GM12878 (cell line): ENCODE measurements around the gene GMCL1. TPM values are rescaled to one million over a fixed set of nuclear protein-coding genes. Genes with fewer than 3 reads are reported as not detected.

Experiments
- ATAC-seq: fragments of 200-7000 bp; cut with Tn5 transposase; 3 replicates; pipeline ENCODE4 v1.9.1; 2020; ENCODE audit warnings: mild to moderate bottlenecking, moderate library complexity
- BruUV-seq: library from RNA; stranded (reverse); fragments of 400-500 nt; replicated peaks from 2 replicates; lab custom pipeline; 2021; lab: Mats Ljungman, UMichigan
- CTCF ChIA-PET: fragments of 300-600 bp; sonication (Branson Sonifier 250); formaldehyde crosslinking; extraction: SDS; loops from one replicate; lab custom pipeline; 2021; ENCODE audit warnings: inconsistent platforms; lab: Yijun Ruan, JAX
- POLR2A ChIA-PET: fragments of 350-600 bp; formaldehyde crosslinking; extraction: SDS; loops from one replicate; lab custom pipeline; 2021; ENCODE audit warnings: inconsistent platforms; lab: Charles Lee
- RAD21 ChIA-PET: fragments of 300-600 bp; sonication (Branson Sonifier 250); formaldehyde crosslinking; loops from one replicate; lab custom pipeline; 2023; ENCODE audit warnings: antibody characterized with exemption; ENCODE audit not compliant: unreplicated experiment; lab: Charles Lee
- SMC1A ChIA-PET: fragments of 300-600 bp; sonication (Branson Sonifier 250); formaldehyde crosslinking; loops from one replicate; lab custom pipeline; 2023; ENCODE audit not compliant: unreplicated experiment, uncharacterized antibody; lab: Charles Lee
- DNase-seq: peaks from one replicate; pipeline ENCODE4 v3.0.0-alpha.2; 2011; ENCODE audit warnings: low read depth, low spot score
- FAIRE-seq: peaks from 3 replicates; lab custom pipeline; 2011; peaks lifted over from hg19 to GRCh38; lab: Jason Lieb, UNC
- H2AFZ ChIP-seq: 2 replicates; pipeline ENCODE4 v1.6.0; 2011; ENCODE audit warnings: low read depth, low read length, control low read depth; ENCODE audit not compliant: control insufficient read depth
- H3K27ac ChIP-seq: 2 replicates; pipeline ENCODE4 v1.5.1; 2011; ENCODE audit warnings: control low read depth; ENCODE audit not compliant: control insufficient read depth, insufficient read depth
- H3K27me3 ChIP-seq, 2 experiments: replicated peaks in 1 of 2; 2 replicates each; pipeline versions ENCODE4 v1.6.0 to v1.6.1; 2011; ENCODE audit warnings: low read length in 1 of 2; ENCODE audit not compliant: control insufficient read depth in 2 of 2, insufficient read depth in 2 of 2
- H3K36me3 ChIP-seq, 2 experiments: 2 replicates each; pipeline ENCODE4 v1.5.1; 2011; ENCODE audit warnings: low read length in 1 of 2; ENCODE audit not compliant: control insufficient read depth in 2 of 2, insufficient read depth in 2 of 2
- H3K4me1 ChIP-seq: 2 replicates; pipeline ENCODE4 v1.6.1; 2011; ENCODE audit warnings: mild to moderate bottlenecking, low read length, moderate library complexity, mixed read lengths; ENCODE audit not compliant: control insufficient read depth, insufficient read depth
- H3K4me2 ChIP-seq: 2 replicates; pipeline ENCODE4 v1.6.0; 2011; ENCODE audit warnings: control low read depth; ENCODE audit not compliant: control insufficient read depth, insufficient read depth
- H3K4me3 ChIP-seq: fragments of 200-600 bp; sonication (generic); 2 replicates; pipeline ENCODE4 v1.5.1; 2016
- H3K79me2 ChIP-seq: 2 replicates; pipeline ENCODE4 v1.6.0; 2011; ENCODE audit warnings: low read length; ENCODE audit not compliant: control insufficient read depth, insufficient read depth
- H3K9ac ChIP-seq: 2 replicates; pipeline ENCODE4 v1.8.0; 2011; ENCODE audit warnings: low read length, control low read depth, mixed read lengths; ENCODE audit not compliant: control insufficient read depth, insufficient read depth
- H3K9me3 ChIP-seq: replicated peaks from 3 replicates; pipeline ENCODE4 v1.5.1; 2011; ENCODE audit warnings: mild to moderate bottlenecking, low read length; ENCODE audit not compliant: control insufficient read depth, insufficient read depth
- H4K20me1 ChIP-seq: 2 replicates; pipeline ENCODE4 v1.6.0; 2011; ENCODE audit not compliant: control insufficient read depth, insufficient read depth
- BACH1 ChIP-seq: fragments of 450-650 bp; IDR thresholded peaks from 2 replicates; pipeline ENCODE4 v1.6.1; 2017; ENCODE audit warnings: mild to moderate bottlenecking, borderline replicate concordance
- CBX5 ChIP-seq: sonication (generic); IDR thresholded peaks from 2 replicates; pipeline ENCODE4 v1.6.1; 2016; ENCODE audit warnings: low read depth, moderate library complexity, mild to moderate bottlenecking, inconsistent platforms
- CREB1 ChIP-seq: IDR thresholded peaks from 2 replicates; pipeline ENCODE4 v1.6.1; 2012; ENCODE audit warnings: low read depth, mild to moderate bottlenecking, inconsistent platforms
- EP300 ChIP-seq, 2 experiments: fragments of 150-350 bp in 1 of 2; IDR thresholded peaks; 2 replicates each; pipeline ENCODE4 v1.6.1; 2011 to 2012; ENCODE audit warnings: low read depth in 2 of 2, low read length in 2 of 2, borderline replicate concordance in 1 of 2, improper control_type of control experiment in 1 of 2, inconsistent platforms in 1 of 2; ENCODE audit not compliant: control insufficient read depth in 1 of 2
- KAT2A ChIP-seq: conservative IDR thresholded peaks from 2 replicates; pipeline ENCODE4 v1.6.1; 2011; ENCODE audit warnings: low read depth, low read length; ENCODE audit not compliant: control insufficient read depth
- KLF5 ChIP-seq: fragments of 450-650 bp; IDR thresholded peaks from 2 replicates; pipeline ENCODE4 v1.6.1; 2014; ENCODE audit warnings: mild to moderate bottlenecking; ENCODE audit not compliant: partially characterized antibody
- MTA2 ChIP-seq: fragments of 450-650 bp; IDR thresholded peaks from 2 replicates; pipeline ENCODE4 v1.6.1; 2016; ENCODE audit warnings: low read depth, mild to moderate bottlenecking, moderate library complexity
- NR2C2 ChIP-seq: IDR thresholded peaks from 2 replicates; pipeline ENCODE4 v1.6.1; 2011; ENCODE audit warnings: borderline replicate concordance, low read depth; ENCODE audit not compliant: control insufficient read depth, insufficient read length
- PKNOX1 ChIP-seq: fragments of 450-650 bp; IDR thresholded peaks from 2 replicates; pipeline ENCODE4 v1.6.1; 2016; ENCODE audit warnings: mild to moderate bottlenecking
- POU2F2 ChIP-seq: IDR thresholded peaks from 3 replicates; pipeline ENCODE4 v1.6.1; 2011; ENCODE audit warnings: low read depth, mild to moderate bottlenecking, low read length, borderline replicate concordance
- SMAD5 ChIP-seq: IDR thresholded peaks from 2 replicates; pipeline ENCODE4 v1.6.1; 2016; ENCODE audit warnings: antibody characterized with exemption, low read depth
- SMC3 ChIP-seq: IDR thresholded peaks from 2 replicates; pipeline ENCODE4 v1.6.1; 2011; ENCODE audit warnings: low read length, improper control_type of control experiment, borderline replicate concordance
- SPI1 ChIP-seq: IDR thresholded peaks from 2 replicates; pipeline ENCODE4 v1.6.1; 2011; ENCODE audit warnings: low read depth, mild to moderate bottlenecking, low read length, moderate library complexity, borderline replicate concordance; ENCODE audit not compliant: insufficient read depth
- STAT3 ChIP-seq: IDR thresholded peaks from 2 replicates; pipeline ENCODE4 v1.6.1; 2011; ENCODE audit warnings: low read depth, low read length, improper control_type of control experiment
- WGBS: methylation state at CpG from one replicate; pipeline ENCODE4 v1.1.6; 2016; ENCODE audit warnings: low lambda C conversion rate; ENCODE audit not compliant: insufficient replicate concordance, insufficient coverage; ENCODE audit errors: missing lambda C conversion rate; 5-methylcytosine and 5-hydroxymethylcytosine counted together
- in situ Hi-C: fragments of 300-500 bp; cut with MboI; formaldehyde crosslinking; loops from 9 replicates; pipeline ENCODE4 v1.14.3; 2018; ENCODE audit warnings: mixed read lengths
- intact Hi-C: fragments of 100-400 bp; cut with micrococcal nuclease; formaldehyde crosslinking; loops from one replicate; pipeline ENCODE4 v1.14.2; 2022; ENCODE audit not compliant: unreplicated experiment
- polyA plus RNA-seq, 11 experiments: library from polyadenylated mRNA; depleted of rRNA in 4 of 11; unstranded in 6 of 11; stranded (reverse) in 5 of 11; fragments of >200 nt; fragmentation: Nextera tagmentation in 4 of 11; fragmentation: Illumina TruSeq in 1 of 11; extraction: Ambion mirVana in 4 of 11; extraction: Trizol in 1 of 11; gene quantifications; 1 replicate in 1 of 11; 2 replicates in 10 of 11; pipeline versions ENCODE4 v1.2.1 to v1.2.3, GENCODE V29; 2011 to 2016; ENCODE audit warnings: inconsistent platforms in 2 of 11, missing spikeins in 2 of 11, low read depth in 1 of 11
- total RNA-seq, 4 experiments: library from RNA; depleted of rRNA in 3 of 4; stranded (reverse); fragments of >200 nt in 3 of 4; fragmentation: Illumina TruSeq in 1 of 4; extraction: Trizol in 1 of 4; gene quantifications; 2 replicates each; pipeline versions ENCODE4 v1.2.1 to v1.2.3, GENCODE V29; 2013 to 2021
- TF ChIP-seq, protein P1 (sequence below): fragments of 450-650 bp; formaldehyde crosslinking; IDR thresholded peaks from 2 replicates; pipeline ENCODE4 v1.4.0; 2020; ENCODE audit warnings: mild to moderate bottlenecking, moderate library complexity
- TF ChIP-seq, protein P2 (sequence below): IDR thresholded peaks from 2 replicates; pipeline ENCODE4 v1.6.1; 2012; ENCODE audit warnings: low read length, inconsistent platforms

Gene GMCL1
- total and polyA plus RNA-seq, 10 of the 15 experiments (the other 5 are each of a cell fraction or from before 2014, with no cell fraction given) = 3.7 to 21.4 (median 12.3) TPM

DNA sequence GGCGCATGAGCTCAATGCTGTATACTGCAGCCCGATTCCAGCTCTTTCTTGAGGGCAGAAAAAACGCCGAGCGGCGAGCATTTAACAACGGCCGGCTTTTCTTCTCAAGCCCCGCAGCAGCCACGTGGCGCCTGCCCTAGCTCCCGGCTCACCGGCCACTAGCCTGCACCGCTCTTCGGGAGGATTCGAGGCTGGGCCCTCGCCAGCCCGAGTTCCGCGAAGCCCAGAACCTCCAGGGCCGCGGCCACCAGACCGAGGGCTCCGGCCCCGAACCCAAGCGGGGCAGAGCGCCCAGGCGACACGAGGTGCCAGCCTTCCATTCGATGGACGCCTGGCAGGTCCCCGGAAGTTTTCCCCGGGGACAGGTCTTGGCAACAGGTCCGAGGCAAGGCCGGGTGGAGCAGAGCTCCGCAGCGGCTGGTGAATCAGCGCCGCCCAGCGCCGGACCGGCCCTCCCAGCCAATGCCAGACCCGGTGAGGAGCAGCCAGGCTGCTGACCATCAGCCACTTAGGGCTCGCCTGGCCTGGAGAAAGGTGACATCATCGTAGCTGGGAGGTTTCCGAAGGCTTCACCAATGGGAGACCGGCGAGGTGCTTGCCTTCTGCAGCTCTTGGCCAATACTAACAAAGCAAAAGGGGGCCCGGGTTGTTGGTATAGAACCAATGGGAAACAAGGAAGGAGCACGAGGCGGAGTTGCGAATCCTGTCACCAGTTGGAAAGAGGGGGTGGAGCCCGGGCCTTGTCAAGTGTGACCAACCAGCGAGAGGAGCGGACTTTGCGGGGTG is 84.9 kb downstream of the GMCL1 start:
- WGBS = under 1% methylated on average over 56 of the region's 56 CpGs
- in situ Hi-C loops = no loop called here
- TF ChIP-seq KLF5 (no peak), CBX5 (no peak), PKNOX1 (peak; percentile 77), EP300 (IDR thresholded peaks at IDR 0.05; ENCODE audit: borderline replicate concordance in 1 of 2, control insufficient read depth in 1 of 2, low read depth in 2 of 2, low read length in 2 of 2) (no peak), KAT2A (no peak), MTA2 (no peak), STAT3 (no peak), CREB1 (peak; percentile 92), POU2F2 (no peak), BACH1 (peak; percentile 81; the same call in 1 of the 2 replicates), SMC3 (peak; percentile 30; the same call in 1 of the 2 replicates), NR2C2 (no peak), SMAD5 (no peak; the same call in 1 of the 2 replicates), SPI1 (no peak)
- TF ChIP-seq, protein P1, sequence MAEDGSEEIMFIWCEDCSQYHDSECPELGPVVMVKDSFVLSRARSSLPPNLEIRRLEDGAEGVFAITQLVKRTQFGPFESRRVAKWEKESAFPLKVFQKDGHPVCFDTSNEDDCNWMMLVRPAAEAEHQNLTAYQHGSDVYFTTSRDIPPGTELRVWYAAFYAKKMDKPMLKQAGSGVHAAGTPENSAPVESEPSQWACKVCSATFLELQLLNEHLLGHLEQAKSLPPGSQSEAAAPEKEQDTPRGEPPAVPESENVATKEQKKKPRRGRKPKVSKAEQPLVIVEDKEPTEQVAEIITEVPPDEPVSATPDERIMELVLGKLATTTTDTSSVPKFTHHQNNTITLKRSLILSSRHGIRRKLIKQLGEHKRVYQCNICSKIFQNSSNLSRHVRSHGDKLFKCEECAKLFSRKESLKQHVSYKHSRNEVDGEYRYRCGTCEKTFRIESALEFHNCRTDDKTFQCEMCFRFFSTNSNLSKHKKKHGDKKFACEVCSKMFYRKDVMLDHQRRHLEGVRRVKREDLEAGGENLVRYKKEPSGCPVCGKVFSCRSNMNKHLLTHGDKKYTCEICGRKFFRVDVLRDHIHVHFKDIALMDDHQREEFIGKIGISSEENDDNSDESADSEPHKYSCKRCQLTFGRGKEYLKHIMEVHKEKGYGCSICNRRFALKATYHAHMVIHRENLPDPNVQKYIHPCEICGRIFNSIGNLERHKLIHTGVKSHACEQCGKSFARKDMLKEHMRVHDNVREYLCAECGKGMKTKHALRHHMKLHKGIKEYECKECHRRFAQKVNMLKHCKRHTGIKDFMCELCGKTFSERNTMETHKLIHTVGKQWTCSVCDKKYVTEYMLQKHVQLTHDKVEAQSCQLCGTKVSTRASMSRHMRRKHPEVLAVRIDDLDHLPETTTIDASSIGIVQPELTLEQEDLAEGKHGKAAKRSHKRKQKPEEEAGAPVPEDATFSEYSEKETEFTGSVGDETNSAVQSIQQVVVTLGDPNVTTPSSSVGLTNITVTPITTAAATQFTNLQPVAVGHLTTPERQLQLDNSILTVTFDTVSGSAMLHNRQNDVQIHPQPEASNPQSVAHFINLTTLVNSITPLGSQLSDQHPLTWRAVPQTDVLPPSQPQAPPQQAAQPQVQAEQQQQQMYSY (CRISPR knock-in tag) = no peak
- TF ChIP-seq, protein P2, sequence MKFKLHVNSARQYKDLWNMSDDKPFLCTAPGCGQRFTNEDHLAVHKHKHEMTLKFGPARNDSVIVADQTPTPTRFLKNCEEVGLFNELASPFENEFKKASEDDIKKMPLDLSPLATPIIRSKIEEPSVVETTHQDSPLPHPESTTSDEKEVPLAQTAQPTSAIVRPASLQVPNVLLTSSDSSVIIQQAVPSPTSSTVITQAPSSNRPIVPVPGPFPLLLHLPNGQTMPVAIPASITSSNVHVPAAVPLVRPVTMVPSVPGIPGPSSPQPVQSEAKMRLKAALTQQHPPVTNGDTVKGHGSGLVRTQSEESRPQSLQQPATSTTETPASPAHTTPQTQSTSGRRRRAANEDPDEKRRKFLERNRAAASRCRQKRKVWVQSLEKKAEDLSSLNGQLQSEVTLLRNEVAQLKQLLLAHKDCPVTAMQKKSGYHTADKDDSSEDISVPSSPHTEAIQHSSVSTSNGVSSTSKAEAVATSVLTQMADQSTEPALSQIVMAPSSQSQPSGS = peak; percentile 37; the same call in 1 of the 2 replicates

More for the DNA sequence above, 84.9 kb downstream of the GMCL1 start:
- H3K79me2 ChIP-seq = peaks cover 8% of the 10 kb centered on the region
- ChIA-PET CTCF (interaction anchor here (0.6 to 6.5 kb wide), 36 partner anchors 12 to 733 kb away, joined by 3 to 111 read pairs (median 6); partner anchors contain the start of genes C2orf42, FAM136A, SNRNP27 and SNRPG), RAD21 (interaction anchor here (0.6 to 8.6 kb wide), 44 partner anchors 10 to 389 kb away, joined by 3 to 154 read pairs (median 8); partner anchors contain the start of genes C2orf42, FAM136A, PCYOX1 and SNRNP27), SMC1A (interaction anchor here (0.6 to 8.9 kb wide), 39 partner anchors 9 to 528 kb away, joined by 3 to 126 read pairs (median 6); partner anchors contain the start of genes C2orf42, FAM136A, PCBP1 and SNRNP27), POLR2A (interaction anchor here (0.5 to 6.2 kb wide), 39 partner anchors 9 to 528 kb away, joined by 3 to 75 read pairs (median 4); partner anchors contain the start of genes C2orf42, SNRNP27, SNRPG and TIA1)
- H3K27me3 ChIP-seq = no peaks in the 10 kb centered on the region
- peaks cover 0 to 2% of the 10 kb centered on the region in 2 experiments; a peak in 1 of 4 replicates for H3K36me3 ChIP-seq
- TSS peak; percentile 98 for BruUV-seq
- H3K9me3 ChIP-seq = no peaks in the 10 kb centered on the region
- no peaks in the 10 kb centered on the region for H4K20me1 ChIP-seq
- DNase-seq (peak; percentile 100), FAIRE-seq (peak; percentile 99), ATAC-seq (peak; percentile 93)
- peak overlapping the region; percentile 68 for H3K4me3 ChIP-seq
- peak overlapping the region; percentile 86 for H3K27ac ChIP-seq
- H3K4me2 ChIP-seq = peak overlapping the region; percentile 88
- intact Hi-C loops = loop anchor here (1.0 to 10.0 kb wide), 7 partner anchors 155 to 700 kb away; partner anchors contain the start of genes C2orf42 and PCBP1
- H2AFZ ChIP-seq = peak overlapping the region; percentile 68
- H3K9ac ChIP-seq = peak overlapping the region; percentile 85
- peaks cover 8% of the 10 kb centered on the region; the same call in 1 of the 2 replicates for H3K4me1 ChIP-seq
